Astrocyte of the spinal cord (primary cell): ENCODE data around the gene RPS27A.
"Not testable (repeated sequence)": the region's sequence is repeated elsewhere in the genome, so short reads cannot be mapped to it uniquely, and the experiment has no call there.

Experiments used
- DNase-seq: peaks from one replicate; pipeline ENCODE4 v3.0.0; 2011; ENCODE audit warnings: low read depth, low spot score
- H3K4me3 ChIP-seq: 2 replicates; pipeline ENCODE4 v1.5.1; 2011; ENCODE audit warnings: low read depth, mild to moderate bottlenecking, low read length, moderate library complexity
- in situ Hi-C: cut with HindIII; loops from 2 replicates; pipeline ENCODE4 v1.10.0; 2017; ENCODE audit warnings: low sequenced_read_pairs
- TF ChIP-seq, protein P1 (sequence below): IDR thresholded peaks from 2 replicates; pipeline ENCODE4 v1.5.1; 2012; ENCODE audit warnings: low read depth, mild to moderate bottlenecking, low read length, inconsistent platforms

RPS27A gene

DNA sequence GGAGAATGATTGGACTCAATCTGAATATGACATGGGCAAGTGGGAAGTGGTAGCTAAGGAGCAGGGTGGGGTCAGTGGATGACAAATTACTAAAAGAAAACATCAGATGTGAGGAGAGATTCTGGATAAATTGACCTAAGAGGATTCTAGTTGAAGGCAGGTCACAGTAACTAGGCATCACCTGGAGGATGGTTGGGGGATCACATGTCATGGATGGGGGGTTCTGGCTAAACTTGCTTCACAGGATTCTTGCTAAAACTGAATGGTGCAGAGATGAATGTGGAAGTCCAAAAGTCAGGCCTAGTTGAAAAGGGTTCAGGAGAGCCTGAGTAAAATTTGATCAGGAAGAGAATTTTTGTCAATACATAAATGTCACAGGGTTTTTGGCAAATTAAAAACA is 18.7 kb upstream of the RPS27A start:
- H3K4me3 ChIP-seq: no peak overlapping the region
- in situ Hi-C loops: no loop called here
- no peak for DNase-seq
- TF ChIP-seq, protein P1, sequence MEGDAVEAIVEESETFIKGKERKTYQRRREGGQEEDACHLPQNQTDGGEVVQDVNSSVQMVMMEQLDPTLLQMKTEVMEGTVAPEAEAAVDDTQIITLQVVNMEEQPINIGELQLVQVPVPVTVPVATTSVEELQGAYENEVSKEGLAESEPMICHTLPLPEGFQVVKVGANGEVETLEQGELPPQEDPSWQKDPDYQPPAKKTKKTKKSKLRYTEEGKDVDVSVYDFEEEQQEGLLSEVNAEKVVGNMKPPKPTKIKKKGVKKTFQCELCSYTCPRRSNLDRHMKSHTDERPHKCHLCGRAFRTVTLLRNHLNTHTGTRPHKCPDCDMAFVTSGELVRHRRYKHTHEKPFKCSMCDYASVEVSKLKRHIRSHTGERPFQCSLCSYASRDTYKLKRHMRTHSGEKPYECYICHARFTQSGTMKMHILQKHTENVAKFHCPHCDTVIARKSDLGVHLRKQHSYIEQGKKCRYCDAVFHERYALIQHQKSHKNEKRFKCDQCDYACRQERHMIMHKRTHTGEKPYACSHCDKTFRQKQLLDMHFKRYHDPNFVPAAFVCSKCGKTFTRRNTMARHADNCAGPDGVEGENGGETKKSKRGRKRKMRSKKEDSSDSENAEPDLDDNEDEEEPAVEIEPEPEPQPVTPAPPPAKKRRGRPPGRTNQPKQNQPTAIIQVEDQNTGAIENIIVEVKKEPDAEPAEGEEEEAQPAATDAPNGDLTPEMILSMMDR: no peak

DNA sequence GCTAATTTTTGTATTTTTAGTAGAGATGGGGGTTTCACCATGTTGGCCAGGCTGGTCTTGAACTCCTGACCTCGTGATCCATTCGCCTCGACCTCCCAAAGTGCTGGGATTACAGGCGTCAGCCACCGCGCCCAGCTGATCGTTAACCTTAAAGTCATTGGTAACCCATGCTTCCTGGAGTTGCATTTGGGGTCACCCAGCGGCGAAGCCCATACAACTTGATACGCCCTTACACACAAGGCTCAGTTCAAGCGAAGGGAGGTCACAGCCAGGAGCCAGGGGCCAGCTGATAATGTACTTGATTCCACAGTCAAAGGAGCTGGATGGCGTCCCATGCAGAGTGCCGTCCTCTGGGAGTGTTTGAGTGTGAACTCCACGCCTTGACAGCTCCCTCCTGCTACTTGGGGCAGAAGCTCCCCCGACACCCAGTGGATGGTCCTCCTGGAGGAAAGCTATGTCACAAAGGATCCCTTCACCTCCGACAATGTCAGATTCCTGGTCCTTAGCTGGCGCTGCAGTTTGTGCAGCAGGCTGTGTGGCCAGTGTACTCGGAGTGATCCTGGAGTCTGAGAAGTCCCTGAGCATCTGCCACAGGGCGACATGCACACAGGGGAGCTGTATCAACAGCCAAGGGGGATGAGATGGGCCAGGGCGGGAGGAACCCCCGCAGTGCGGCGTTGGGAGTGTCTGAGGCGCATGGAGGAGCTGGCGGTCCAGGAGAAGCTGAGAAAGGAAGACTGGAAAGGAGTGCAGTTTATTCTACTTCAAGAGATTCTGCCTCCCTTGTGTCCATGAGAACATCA is 8.3 kb upstream of the RPS27A start:
- in situ Hi-C loops: no loop called here
- no peak for DNase-seq
- TF ChIP-seq, protein P1: no peak
- no peak overlapping the region for H3K4me3 ChIP-seq

DNA sequence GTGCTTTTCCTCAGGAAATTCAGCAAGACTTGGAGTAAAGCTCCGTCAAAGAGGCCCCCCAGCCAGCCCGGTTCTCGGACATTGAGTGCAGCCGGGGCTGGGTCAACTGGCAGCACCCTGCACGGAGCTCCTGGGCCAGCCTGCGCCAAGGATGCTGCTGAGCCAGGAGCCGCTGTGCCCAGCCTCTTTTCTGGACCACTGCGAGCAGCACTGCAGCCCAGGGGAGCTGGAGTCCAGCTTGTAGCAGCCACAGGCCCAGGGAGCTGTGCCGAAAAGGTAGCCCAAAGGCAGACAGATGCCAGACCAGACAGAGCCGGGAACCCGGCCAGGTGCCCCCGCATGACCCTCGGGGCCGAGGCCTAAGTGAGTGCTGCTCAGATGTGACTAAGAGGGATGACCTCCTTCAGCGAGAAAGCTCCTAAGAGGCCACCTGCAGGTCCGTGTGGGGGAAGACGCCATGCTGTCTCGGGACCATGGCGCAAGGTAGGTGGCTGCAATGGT is 7.7 kb upstream of the RPS27A start:
- DNase-seq: no peak
- TF ChIP-seq, protein P1: no peak
- in situ Hi-C loops: no loop called here
- H3K4me3 ChIP-seq: no peak overlapping the region

DNA sequence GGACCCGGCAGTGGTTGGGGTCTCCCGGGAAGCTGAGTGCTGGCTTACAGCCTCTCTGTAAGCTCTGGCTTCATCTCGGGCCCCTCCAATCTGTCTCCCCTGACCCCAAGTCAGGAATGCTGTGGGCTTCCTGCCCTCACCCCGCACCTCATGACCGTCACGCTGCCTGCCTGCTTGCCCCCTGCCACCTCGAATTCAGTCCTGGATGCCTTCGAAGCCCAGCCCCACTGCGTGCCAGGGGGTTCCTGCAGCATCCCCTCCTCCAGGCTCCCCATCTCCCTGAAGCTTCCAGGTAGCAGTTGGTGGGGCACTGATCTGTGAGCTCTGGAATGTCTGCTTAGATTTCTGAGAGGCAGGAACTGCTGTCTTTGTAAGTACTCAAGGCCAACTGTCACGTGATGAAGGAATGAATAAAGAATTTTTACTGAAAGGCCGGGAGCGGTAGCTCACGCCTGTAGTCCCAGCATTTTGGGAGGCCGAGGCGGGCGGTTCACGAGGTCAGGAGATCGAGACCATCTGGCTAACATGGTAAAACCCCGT is 6.9 kb upstream of the RPS27A start:
- TF ChIP-seq, protein P1: no peak
- no peak overlapping the region for H3K4me3 ChIP-seq
- in situ Hi-C loops: no loop called here
- DNase-seq: no peak

DNA sequence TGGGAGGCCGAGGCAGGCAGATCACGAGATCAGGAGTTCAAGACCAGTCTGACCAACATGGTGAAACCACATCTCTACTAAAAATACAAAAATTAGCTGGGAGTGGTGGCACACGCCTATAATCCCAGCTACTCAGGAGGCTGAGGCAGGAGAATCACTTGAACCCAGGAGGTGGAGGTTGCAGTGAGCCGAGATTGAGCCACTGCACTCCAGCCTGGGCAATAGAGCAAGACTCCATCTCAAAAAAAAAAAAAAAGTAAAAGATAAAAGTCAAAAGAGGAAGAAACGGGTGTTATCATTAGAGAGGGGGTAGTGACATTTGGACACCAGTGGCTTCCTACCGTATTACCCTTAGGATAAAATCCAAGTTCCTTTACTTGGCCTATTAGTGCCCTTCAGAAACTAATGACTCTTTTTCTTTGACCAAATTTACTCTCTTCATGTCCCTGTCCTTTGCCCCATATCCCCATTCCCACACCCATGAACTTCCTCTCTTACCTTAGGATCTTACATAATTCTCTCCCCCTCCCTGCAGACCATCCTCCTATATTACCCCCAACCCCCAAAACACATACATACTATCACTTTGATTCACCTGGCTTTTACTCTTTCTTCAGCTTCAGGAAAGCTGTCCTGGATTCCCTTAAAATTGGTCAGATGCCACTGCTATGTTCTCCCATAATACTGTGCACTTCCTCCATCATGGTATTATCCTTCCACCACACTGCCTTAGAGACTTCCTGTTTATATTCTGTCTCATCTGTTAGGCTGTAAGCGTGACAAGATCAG is 4.9 kb upstream of the RPS27A start:
- DNase-seq, in situ Hi-C loops, H3K4me3 ChIP-seq: not testable (repeated sequence)

DNA sequence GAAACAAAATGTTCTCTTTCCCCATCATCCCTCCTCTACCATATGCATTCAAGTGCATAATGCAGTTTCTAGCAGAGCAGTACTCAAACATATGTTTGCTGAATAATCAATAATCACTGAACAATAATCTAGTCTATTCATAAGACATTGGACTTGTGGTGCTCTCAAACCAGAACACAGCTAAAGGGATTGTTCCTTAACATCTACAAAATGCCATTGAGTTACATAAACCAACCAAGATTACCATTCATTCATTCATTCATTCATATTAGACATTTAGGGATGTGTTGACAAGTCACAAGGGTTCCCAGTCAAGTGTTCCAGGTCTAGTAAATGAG is 4.3 kb upstream of the RPS27A start:
- TF ChIP-seq, protein P1: no peak
- DNase-seq: no peak
- in situ Hi-C loops: no loop called here
- H3K4me3 ChIP-seq: no peak overlapping the region

DNA sequence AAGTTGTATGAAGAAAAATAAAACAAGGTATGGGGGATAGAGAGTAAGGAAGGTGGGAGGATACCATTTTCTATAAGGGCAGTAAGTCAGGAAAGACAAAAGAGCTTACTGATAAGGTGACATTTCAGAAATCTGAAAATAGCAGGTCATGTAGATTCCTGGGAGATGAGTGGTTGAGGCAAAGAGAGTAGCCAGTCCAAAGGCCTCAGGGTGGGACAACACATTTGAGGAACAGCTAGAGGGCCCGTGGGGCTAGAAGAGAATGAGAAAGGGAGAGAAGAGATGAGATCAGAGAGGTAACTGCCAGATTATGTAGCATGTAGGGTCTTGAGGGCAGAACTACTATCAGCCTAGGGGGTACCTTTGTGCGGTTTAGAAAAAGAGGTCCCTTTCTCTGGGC is 3.3 kb upstream of the RPS27A start:
- no peak overlapping the region for H3K4me3 ChIP-seq
- in situ Hi-C loops: no loop called here
- no peak for DNase-seq
- TF ChIP-seq, protein P1: no peak
